A673 (cell line): Measurements from ENCODE around the gene PRXL2A. TPM values are rescaled to one million over a fixed set of nuclear protein-coding genes. Genes with fewer than 3 reads are reported as not detected.
"Not testable (repeated sequence)": the region's sequence is repeated elsewhere in the genome, so short reads cannot be mapped to it uniquely, and the experiment has no call there.

Experiments
- BruUV-seq: library from RNA; stranded (reverse); fragments of 400-500 nt; replicated peaks from 2 replicates; lab custom pipeline; 2021; lab: Mats Ljungman, UMichigan
- CTCF ChIA-PET: fragments of 300-600 bp; sonication (Branson Sonifier 250); formaldehyde crosslinking; loops from one replicate; lab custom pipeline; 2022; ENCODE audit warnings: antibody characterized with exemption; lab: Charles Lee
- POLR2A ChIA-PET: fragments of 300-600 bp; sonication (Branson Sonifier 250); formaldehyde crosslinking; loops from one replicate; lab custom pipeline; 2022; ENCODE audit warnings: antibody characterized with exemption; ENCODE audit not compliant: low non-redundant PET; lab: Charles Lee
- DNase-seq: peaks from one replicate; pipeline ENCODE4 v3.0.0-alpha.2; 2015; ENCODE audit warnings: low spot score
- H3K27ac ChIP-seq: fragments of 200-600 bp; sonication (generic); 2 replicates; pipeline ENCODE4 v1.5.1; 2016; ENCODE audit warnings: mixed run types, low read depth, mild to moderate bottlenecking, mixed read lengths, antibody characterized with exemption, low read length; ENCODE audit not compliant: poor library complexity, severe bottlenecking
- H3K27me3 ChIP-seq: fragments of 200-600 bp; sonication (generic); replicated peaks from 2 replicates; pipeline ENCODE4 v1.6.1; 2017; ENCODE audit warnings: mixed run types, low read depth, mild to moderate bottlenecking, mixed read lengths, antibody characterized with exemption, low read length; ENCODE audit not compliant: insufficient read depth, poor library complexity
- H3K36me3 ChIP-seq: fragments of 200-600 bp; sonication (generic); 2 replicates; pipeline ENCODE4 v1.6.1; 2016; ENCODE audit warnings: mixed run types, mild to moderate bottlenecking, mixed read lengths, antibody characterized with exemption, low read length; ENCODE audit not compliant: insufficient read depth, poor library complexity, severe bottlenecking
- H3K4me1 ChIP-seq: fragments of 200-600 bp; sonication (generic); 2 replicates; pipeline ENCODE4 v1.6.1; 2017; ENCODE audit warnings: mixed run types, mild to moderate bottlenecking, mixed read lengths, antibody characterized with exemption, low read length; ENCODE audit not compliant: insufficient read depth, poor library complexity, severe bottlenecking
- H3K4me3 ChIP-seq: fragments of 200-600 bp; sonication (generic); 2 replicates; pipeline ENCODE4 v1.5.1; 2016; ENCODE audit warnings: low read depth, mixed run types, mild to moderate bottlenecking, mixed read lengths, low read length; ENCODE audit not compliant: poor library complexity, severe bottlenecking
- H3K9me3 ChIP-seq: fragments of 200-600 bp; sonication (generic); 2 replicates; pipeline ENCODE4 v1.6.1; 2016; ENCODE audit warnings: mixed run types, low read depth, mild to moderate bottlenecking, mixed read lengths, antibody characterized with exemption, low read length; ENCODE audit not compliant: poor library complexity, severe bottlenecking
- CTCF ChIP-seq: fragments of 300-800, 200-600 bp; sonication (generic); conservative IDR thresholded peaks from 2 replicates; pipeline ENCODE4 v1.5.1; 2017; ENCODE audit warnings: low read depth, mild to moderate bottlenecking, antibody characterized with exemption, low read length, moderate library complexity, mixed read lengths
- EZH2 ChIP-seq: fragments of 200-600 bp; sonication (generic); IDR thresholded peaks from 2 replicates; pipeline ENCODE4 v1.6.1; 2017; ENCODE audit warnings: borderline replicate concordance, low read depth, mild to moderate bottlenecking, mixed read lengths, antibody characterized with exemption, low read length; ENCODE audit not compliant: poor library complexity, severe bottlenecking
- intact Hi-C: fragments of 100-400 bp; cut with micrococcal nuclease; formaldehyde crosslinking; loops from one replicate; pipeline ENCODE4 v1.10.0; 2022; ENCODE audit not compliant: unreplicated experiment
- total RNA-seq: library from RNA; stranded (reverse); gene quantifications from 2 replicates; pipeline ENCODE4 v1.2.3, GENCODE V29; 2021

The PRXL2A gene
- total RNA-seq, 1 experiment from 2014 or later = 100 TPM

- no peak for TF ChIP-seq CTCF
- no peak for TF ChIP-seq EZH2
- Histone ChIP-seq H3K4me3 (no peak overlapping the region), H3K27me3 (no peaks in the 10 kb centered on the region), H3K9me3 (peaks cover 12% of the 10 kb centered on the region), H3K4me1 (peaks cover 34% of the 10 kb centered on the region), H3K36me3 (peaks cover 5% of the 10 kb centered on the region), H3K27ac (no peak overlapping the region)
- ChIA-PET POLR2A (no interaction called here), CTCF (no interaction called here)
- BruUV-seq = no TSS peak
- intact Hi-C loops = no loop called here
- DNase-seq = no peak
Measured at GRCh38 chr10:80474597-80474910, 66.2 kb downstream of the PRXL2A start.

GRCh38 chr10:80474941-80475340 is 66.6 kb downstream of the PRXL2A start:
- TF ChIP-seq CTCF (no peak), EZH2 (no peak)
- CTCF ChIA-PET = no interaction called here
- H3K4me1 ChIP-seq = peaks cover 34% of the 10 kb centered on the region
- H3K27ac ChIP-seq = no peak overlapping the region
- intact Hi-C loops = no loop called here
- no peak for DNase-seq
- H3K9me3 ChIP-seq = peaks cover 12% of the 10 kb centered on the region
- POLR2A ChIA-PET = no interaction called here
- H3K27me3 ChIP-seq = no peaks in the 10 kb centered on the region
- BruUV-seq = no TSS peak
- H3K4me3 ChIP-seq = no peak overlapping the region
- peaks cover 5% of the 10 kb centered on the region for H3K36me3 ChIP-seq

DNA sequence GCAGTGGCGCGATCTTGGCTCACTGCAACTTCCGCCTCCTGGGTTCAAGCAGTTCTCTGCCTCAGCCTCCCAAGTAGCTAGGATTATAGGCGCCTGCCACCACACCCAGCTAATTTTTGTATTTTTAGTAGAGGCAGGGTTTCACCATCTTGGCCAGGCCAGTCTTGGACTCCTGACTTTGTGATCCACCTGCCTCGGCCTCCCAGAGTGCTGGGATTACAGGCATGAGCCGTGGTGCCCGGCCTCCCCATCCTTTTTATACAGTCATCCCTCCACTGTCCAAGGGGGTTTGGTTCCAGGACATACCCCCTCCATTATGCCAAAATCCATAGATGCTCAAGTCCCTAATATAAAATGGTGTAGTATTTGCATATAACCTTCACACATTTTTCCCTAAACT is 67.3 kb downstream of the PRXL2A start:
- H3K4me3 ChIP-seq, intact Hi-C loops, BruUV-seq, CTCF ChIA-PET, H3K27ac ChIP-seq, H3K36me3 ChIP-seq, H3K27me3 ChIP-seq, POLR2A ChIA-PET, DNase-seq: not testable (repeated sequence)
- Histone ChIP-seq H3K9me3 (peaks cover 12% of the 10 kb centered on the region), H3K4me1 (peaks cover 34% of the 10 kb centered on the region)

DNA sequence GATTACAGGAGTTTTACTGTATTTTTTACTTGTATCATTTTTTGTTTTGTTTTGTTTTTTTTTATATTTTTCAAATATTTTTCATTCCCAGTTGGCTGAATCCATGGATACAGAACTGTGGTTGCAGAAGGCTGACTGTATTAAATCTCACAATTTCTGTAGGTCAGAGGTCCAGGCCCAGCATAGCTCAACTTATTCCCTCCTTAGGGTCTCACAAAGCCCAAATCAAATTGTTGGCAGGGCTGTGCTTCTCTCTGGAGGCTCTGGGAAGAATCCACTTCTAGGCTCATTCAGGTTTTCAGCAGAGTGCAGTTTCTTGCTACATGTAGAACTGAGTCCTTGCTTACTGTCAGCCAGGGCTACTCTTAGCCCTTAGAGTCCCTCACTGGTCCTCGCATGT is 68.3 kb downstream of the PRXL2A start:
- no peaks in the 10 kb centered on the region for H3K27me3 ChIP-seq
- ChIA-PET POLR2A (no interaction called here), CTCF (no interaction called here)
- intact Hi-C loops = no loop called here
- TF ChIP-seq CTCF (no peak), EZH2 (no peak)
- BruUV-seq = no TSS peak
- H3K27ac ChIP-seq = no peak overlapping the region
- DNase-seq = no peak
- peaks cover 5% of the 10 kb centered on the region for H3K36me3 ChIP-seq
- H3K4me3 ChIP-seq = no peak overlapping the region
- H3K4me1 ChIP-seq = peaks cover 30% of the 10 kb centered on the region
- H3K9me3 ChIP-seq = peaks cover 12% of the 10 kb centered on the region
